ENCODE data around the gene AUTS2. TPM values are rescaled to one million over a fixed set of nuclear protein-coding genes. Genes with fewer than 3 reads are reported as not detected.

AUTS2 gene
- total and polyA plus RNA-seq, 2 experiments from 2014 or later = 32.0 to 91.0 TPM

- Histone ChIP-seq H3K27ac (ENCODE audit: low read depth) (no peak overlapping the region), H3K4me2 (no peak overlapping the region), H3F3A (replicated peaks; ENCODE audit: low read depth) (no peaks in the 10 kb centered on the region), H3K4me3 (no peak overlapping the region), H3K79me2 (replicated peaks; ENCODE audit: insufficient read depth) (no peaks in the 10 kb centered on the region), H3K9me2 (ENCODE audit: insufficient read depth) (no peaks in the 10 kb centered on the region), H3K27me3 (ENCODE audit: insufficient read depth) (no peaks in the 10 kb centered on the region), H3K36me3 (ENCODE audit: insufficient read depth) (no peaks in the 10 kb centered on the region), H4K20me1 (replicated peaks; ENCODE audit: insufficient read depth) (no peaks in the 10 kb centered on the region), H3K4me1 (ENCODE audit: insufficient read depth) (peaks cover 21% of the 10 kb centered on the region), H2AFZ (no peak overlapping the region)
- Mint-ChIP-seq H3K9me3 (no peaks in the 10 kb centered on the region), H3K4me1 (peaks cover 32% of the 10 kb centered on the region), H3K4me3 (no peak overlapping the region), H3K36me3 (ENCODE audit: low read depth) (no peaks in the 10 kb centered on the region), H3K27me3 (ENCODE audit: insufficient read depth, low read depth, poor library complexity) (no peaks in the 10 kb centered on the region), H3K27ac (no peak overlapping the region)
- DNase-seq (ENCODE audit: low spot score) = no peak
- no peak for TF ChIP-seq ETS1 (IDR thresholded peaks at IDR 0.05)
- TF ChIP-seq CREB1 (CRISPR knock-in tag; IDR thresholded peaks at IDR 0.05; ENCODE audit: low read depth) = no peak
- no peak for TF ChIP-seq CTCF (conservative IDR thresholded peaks at IDR 0.05; ENCODE audit: low read depth in 2 of 2)
- no peak for TF ChIP-seq STAT1 (IDR thresholded peaks at IDR 0.05; ENCODE audit: unreplicated experiment)
- no peak for TF ChIP-seq JUNB (IDR thresholded peaks at IDR 0.05; ENCODE audit: unreplicated experiment)
- TF ChIP-seq EZH2 (IDR thresholded peaks at IDR 0.05; ENCODE audit: low read depth, unreplicated experiment) = no peak
- TF ChIP-seq POLR2AphosphoS5 (IDR thresholded peaks at IDR 0.05; ENCODE audit: low read depth) = no peak
- no peak for TF ChIP-seq ZNF462 (CRISPR knock-in tag; IDR thresholded peaks at IDR 0.05)
- TF ChIP-seq REST (IDR thresholded peaks at IDR 0.05; ENCODE audit: unreplicated experiment) = no peak
- TF ChIP-seq ZNF331 (CRISPR knock-in tag; IDR thresholded peaks at IDR 0.05; ENCODE audit: low read depth) = no peak
- TF ChIP-seq ZNF114 (CRISPR knock-in tag; IDR thresholded peaks at IDR 0.05) = no peak
- TF ChIP-seq EZH2phosphoT487 (IDR thresholded peaks at IDR 0.05; ENCODE audit: unreplicated experiment) = no peak
- no peak for TF ChIP-seq NANOG (IDR thresholded peaks at IDR 0.05; ENCODE audit: borderline replicate concordance)
- no peak for ATAC-seq
These were observed 79.7 kb downstream of the AUTS2 start for GRCh38 chr7:69677881-69678493.

All from GM23338 (cell line).